ENCODE measurements around the gene MAP3K10. TPM values are rescaled to one million over a fixed set of nuclear protein-coding genes. Genes with fewer than 3 reads are reported as not detected.
A peak's percentile ranks its signal among the peaks of the same experiment; 100 is the strongest.

Gene MAP3K10
- total and polyA plus RNA-seq, 7 donors: 4.2 to 17.2 (median 6.4) TPM

DNA sequence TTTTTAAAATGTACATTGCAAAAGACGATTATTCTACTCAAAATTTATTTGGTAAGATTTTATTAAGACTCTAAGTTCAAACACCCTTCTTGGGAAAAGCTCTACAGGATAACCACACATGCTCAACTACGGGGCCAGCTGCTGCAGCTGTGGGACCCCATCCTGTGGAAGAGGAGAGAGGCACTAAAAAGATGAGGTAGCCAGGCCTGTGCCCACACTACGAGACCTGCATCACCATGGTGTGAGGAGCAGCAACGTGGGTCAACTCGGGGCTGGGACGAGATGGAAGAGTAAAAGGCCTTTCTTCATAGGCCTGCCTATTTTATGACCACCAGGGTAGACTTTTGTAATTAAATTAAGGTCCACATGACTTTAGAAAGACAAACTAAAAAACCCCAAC, 39.8 kb downstream of the MAP3K10 start:
- H3K4me3 ChIP-seq: no peak overlapping the region
- H3K27ac ChIP-seq: peak overlapping the region in 1 of 4 donors; percentile 8
- TF ChIP-seq POLR2AphosphoS5 (IDR thresholded peaks at IDR 0.05) (no peak), EP300 (IDR thresholded peaks at IDR 0.05) (no peak), POLR2A (IDR thresholded peaks at IDR 0.05) (no peak)
- TF ChIP-seq, protein P1, sequence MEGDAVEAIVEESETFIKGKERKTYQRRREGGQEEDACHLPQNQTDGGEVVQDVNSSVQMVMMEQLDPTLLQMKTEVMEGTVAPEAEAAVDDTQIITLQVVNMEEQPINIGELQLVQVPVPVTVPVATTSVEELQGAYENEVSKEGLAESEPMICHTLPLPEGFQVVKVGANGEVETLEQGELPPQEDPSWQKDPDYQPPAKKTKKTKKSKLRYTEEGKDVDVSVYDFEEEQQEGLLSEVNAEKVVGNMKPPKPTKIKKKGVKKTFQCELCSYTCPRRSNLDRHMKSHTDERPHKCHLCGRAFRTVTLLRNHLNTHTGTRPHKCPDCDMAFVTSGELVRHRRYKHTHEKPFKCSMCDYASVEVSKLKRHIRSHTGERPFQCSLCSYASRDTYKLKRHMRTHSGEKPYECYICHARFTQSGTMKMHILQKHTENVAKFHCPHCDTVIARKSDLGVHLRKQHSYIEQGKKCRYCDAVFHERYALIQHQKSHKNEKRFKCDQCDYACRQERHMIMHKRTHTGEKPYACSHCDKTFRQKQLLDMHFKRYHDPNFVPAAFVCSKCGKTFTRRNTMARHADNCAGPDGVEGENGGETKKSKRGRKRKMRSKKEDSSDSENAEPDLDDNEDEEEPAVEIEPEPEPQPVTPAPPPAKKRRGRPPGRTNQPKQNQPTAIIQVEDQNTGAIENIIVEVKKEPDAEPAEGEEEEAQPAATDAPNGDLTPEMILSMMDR (IDR thresholded peaks at IDR 0.05): no peak

DNA sequence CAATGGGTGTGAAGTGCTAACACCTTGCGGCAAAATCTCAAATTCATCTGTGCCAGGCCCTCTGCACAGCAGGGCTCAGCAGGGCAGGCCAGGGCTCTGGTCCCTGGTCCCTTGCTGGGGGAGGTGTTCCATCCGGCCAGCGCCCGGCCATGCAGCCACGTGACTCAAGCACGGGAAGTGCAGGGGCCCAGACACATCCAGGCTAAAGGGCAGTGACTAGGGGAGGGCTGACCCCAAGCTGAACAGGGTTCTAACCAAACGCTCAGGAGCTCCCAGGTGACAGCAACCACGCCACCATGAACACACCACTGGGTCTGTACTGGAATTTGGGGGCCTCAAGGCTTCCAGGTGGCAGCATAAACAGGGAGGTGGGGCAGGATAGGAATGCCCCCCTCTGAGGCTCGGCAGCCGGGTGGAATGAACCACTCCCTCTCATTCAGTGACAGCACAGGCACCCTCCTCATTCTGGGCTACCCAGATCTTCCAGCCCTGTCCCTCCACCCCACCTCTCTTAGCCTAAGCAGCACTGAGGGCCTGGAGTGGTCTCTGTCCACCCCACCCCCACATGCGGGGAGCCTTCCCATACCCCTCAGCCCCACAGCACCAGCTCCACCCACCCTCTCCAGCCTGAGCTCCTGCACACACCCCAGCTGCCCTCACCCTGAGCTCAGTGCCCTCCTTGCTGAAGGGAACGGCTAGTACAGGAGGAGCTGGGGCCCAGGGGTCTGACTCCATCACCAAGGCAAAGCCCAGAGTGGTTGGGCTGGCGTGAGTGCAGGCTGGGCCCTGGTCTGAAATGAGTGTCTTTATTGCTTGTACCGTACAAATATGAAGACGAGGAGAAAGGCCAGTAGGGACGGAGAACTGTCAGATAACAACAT, 40.6 kb downstream of the MAP3K10 start:
- 51 to 70% methylated on average over 16 of the region's 16 CpGs for WGBS, 2 donors
- Histone ChIP-seq H3K27ac (peak overlapping the region in 2 of 4 donors; percentile 0 to 8), H3K9me3 (no peaks in the 10 kb centered on the region), H3K4me1 (peaks cover 0 to 17% (median 13%) of the 10 kb centered on the region in 4 donors), H3K27me3 (peaks cover 0 to 5% (median 0%) of the 10 kb centered on the region in 3 donors), H3K36me3 (peaks cover 21 to 43% (median 33%) of the 10 kb centered on the region in 4 donors), H3K4me3 (no peak overlapping the region)
- no peak for DNase-seq
- intact Hi-C loops (cut with DNase I): no loop called here
- TF ChIP-seq EP300 (IDR thresholded peaks at IDR 0.05) (no peak), POLR2AphosphoS5 (IDR thresholded peaks at IDR 0.05) (no peak), POLR2A (IDR thresholded peaks at IDR 0.05) (no peak)
- TF ChIP-seq, protein P1 (IDR thresholded peaks at IDR 0.05): no peak

More for the DNA sequence above, 39.8 kb downstream of the MAP3K10 start:
- peaks cover 14 to 35% (median 26%) of the 10 kb centered on the region in 4 donors for H3K36me3 ChIP-seq
- H3K27me3 ChIP-seq: peaks cover 0 to 12% (median 7%) of the 10 kb centered on the region in 3 donors
- intact Hi-C loops (cut with DNase I): no loop called here
- no peaks in the 10 kb centered on the region for H3K9me3 ChIP-seq
- 82 to 89% methylated on average over 6 of the region's 6 CpGs for WGBS, 2 donors
- H3K4me1 ChIP-seq: peaks cover 0 to 24% (median 20%) of the 10 kb centered on the region in 4 donors
- no peak for DNase-seq

DNA sequence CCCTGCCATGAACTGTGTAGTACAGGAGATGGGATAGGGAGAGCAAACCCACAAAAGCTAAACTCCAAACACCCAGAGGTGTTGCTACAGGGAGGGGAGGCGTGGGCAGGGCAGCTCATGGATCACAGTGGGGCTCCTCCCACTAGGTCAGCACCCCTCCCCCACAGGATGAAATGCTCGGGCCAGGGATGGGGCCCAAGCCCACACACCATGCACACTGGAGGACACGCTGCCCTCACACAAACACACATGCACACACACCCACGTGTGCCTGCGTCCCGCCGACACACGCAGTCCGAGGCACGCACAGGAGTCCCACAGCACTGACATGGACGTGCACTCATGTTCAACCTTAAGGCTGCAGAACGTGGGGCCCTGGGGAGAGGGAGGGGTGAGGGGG, 41.3 kb downstream of the MAP3K10 start:
- no peaks in the 10 kb centered on the region for H3K9me3 ChIP-seq
- TF ChIP-seq EP300 (IDR thresholded peaks at IDR 0.05): no peak
- no peak for TF ChIP-seq POLR2A (IDR thresholded peaks at IDR 0.05)
- no peak for TF ChIP-seq POLR2AphosphoS5 (IDR thresholded peaks at IDR 0.05)
- TF ChIP-seq, protein P1 (IDR thresholded peaks at IDR 0.05): no peak
- DNase-seq: no peak
- H3K27me3 ChIP-seq: no peaks in the 10 kb centered on the region
- no peak overlapping the region for H3K27ac ChIP-seq
- peaks cover 26 to 50% (median 40%) of the 10 kb centered on the region in 4 donors for H3K36me3 ChIP-seq
- H3K4me1 ChIP-seq: peaks cover 0 to 17% (median 12%) of the 10 kb centered on the region in 4 donors
- 81 to 83% methylated on average over 12 of the region's 12 CpGs for WGBS, 2 donors
- intact Hi-C loops (cut with DNase I): no loop called here
- no peak overlapping the region for H3K4me3 ChIP-seq

DNA sequence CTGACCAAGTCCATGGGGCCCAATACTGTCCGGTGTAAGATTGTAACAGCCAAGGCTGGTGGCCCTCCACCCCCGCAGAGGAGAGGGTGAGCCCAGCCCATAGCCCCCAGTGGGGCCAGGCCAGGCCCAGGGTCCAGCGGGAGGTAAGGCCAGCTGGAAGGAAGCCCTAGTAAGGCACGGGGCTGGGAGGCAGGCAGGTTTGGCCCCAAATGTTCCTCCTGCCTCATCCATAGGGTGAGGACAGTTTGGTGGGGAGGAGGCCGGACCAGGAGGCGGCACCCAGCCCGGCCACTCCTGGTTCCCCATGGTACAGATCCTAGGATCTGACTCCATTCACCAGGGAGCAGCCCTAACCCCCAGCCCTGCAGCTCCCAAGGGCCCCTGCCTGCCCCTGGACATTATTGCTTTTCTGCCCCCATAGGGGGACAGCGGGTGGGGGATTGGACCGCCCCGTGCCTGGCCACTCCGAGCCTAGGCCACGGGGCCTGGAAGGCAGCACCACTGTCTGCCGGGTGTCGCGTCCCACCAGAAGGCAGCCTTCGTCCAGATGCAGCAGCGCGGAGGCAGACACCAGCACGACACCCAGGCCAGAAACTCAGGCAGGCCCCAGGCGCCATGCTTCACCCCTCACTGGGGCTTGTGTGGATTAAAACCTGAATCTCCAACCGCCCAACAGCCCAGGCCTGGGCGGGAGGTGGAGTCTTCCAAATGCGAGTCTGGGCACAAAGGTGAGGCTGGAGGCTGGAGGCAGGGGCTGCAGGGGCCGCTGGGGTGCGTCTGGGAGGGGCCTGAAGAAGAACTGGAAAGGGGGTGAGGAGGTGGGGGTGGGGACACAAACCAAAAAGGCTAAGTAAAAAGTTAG, 42.0 kb downstream of the MAP3K10 start:
- TF ChIP-seq POLR2A (IDR thresholded peaks at IDR 0.05): no peak
- TF ChIP-seq, protein P1 (IDR thresholded peaks at IDR 0.05): no peak
- TF ChIP-seq POLR2AphosphoS5 (IDR thresholded peaks at IDR 0.05): no peak
- TF ChIP-seq EP300 (IDR thresholded peaks at IDR 0.05): no peak
- H3K4me1 ChIP-seq: peaks cover 0 to 17% (median 12%) of the 10 kb centered on the region in 4 donors
- no peaks in the 10 kb centered on the region for H3K9me3 ChIP-seq
- 94 to 95% methylated on average over 25 of the region's 25 CpGs for WGBS, 2 donors
- peaks cover 33 to 57% (median 47%) of the 10 kb centered on the region in 4 donors for H3K36me3 ChIP-seq
- H3K27me3 ChIP-seq: no peaks in the 10 kb centered on the region
- H3K4me3 ChIP-seq: no peak overlapping the region
- no peak for DNase-seq
- H3K27ac ChIP-seq: no peak overlapping the region
- intact Hi-C loops (cut with DNase I): no loop called here

All from sigmoid colon (tissue), 7 donors.